Panc1 (cell line): ENCODE results near the gene CHTOP.

Experiments used
- POLR2AphosphoS5 ChIP-seq: IDR thresholded peaks from 2 replicates; pipeline ENCODE4 v1.6.1; 2012; ENCODE audit warnings: mild to moderate bottlenecking, low read depth, low read length, moderate library complexity
- SIN3A ChIP-seq: IDR thresholded peaks from 2 replicates; pipeline ENCODE4 v1.6.1; 2012; ENCODE audit warnings: low read depth, mild to moderate bottlenecking, low read length, moderate library complexity, borderline replicate concordance; ENCODE audit not compliant: insufficient read depth
- TCF7L2 ChIP-seq: IDR thresholded peaks from 2 replicates; pipeline ENCODE4 v1.6.1; 2011; ENCODE audit warnings: mild to moderate bottlenecking, low read depth, low read length, inconsistent platforms
- TF ChIP-seq, protein P1 (sequence below): fragments of 450-650 bp; IDR thresholded peaks from 2 replicates; pipeline ENCODE4 v1.5.1; 2017; ENCODE audit warnings: mild to moderate bottlenecking
- TF ChIP-seq, protein P2 (sequence below), 2 experiments: IDR thresholded peaks; 2 replicates each; pipeline ENCODE4 v1.6.1; 2011 to 2012; ENCODE audit warnings: low read depth in 2 of 2, control low read depth in 1 of 2, low read length in 1 of 2, mild to moderate bottlenecking in 1 of 2, moderate library complexity in 1 of 2; ENCODE audit not compliant: insufficient read depth in 1 of 2

DNA sequence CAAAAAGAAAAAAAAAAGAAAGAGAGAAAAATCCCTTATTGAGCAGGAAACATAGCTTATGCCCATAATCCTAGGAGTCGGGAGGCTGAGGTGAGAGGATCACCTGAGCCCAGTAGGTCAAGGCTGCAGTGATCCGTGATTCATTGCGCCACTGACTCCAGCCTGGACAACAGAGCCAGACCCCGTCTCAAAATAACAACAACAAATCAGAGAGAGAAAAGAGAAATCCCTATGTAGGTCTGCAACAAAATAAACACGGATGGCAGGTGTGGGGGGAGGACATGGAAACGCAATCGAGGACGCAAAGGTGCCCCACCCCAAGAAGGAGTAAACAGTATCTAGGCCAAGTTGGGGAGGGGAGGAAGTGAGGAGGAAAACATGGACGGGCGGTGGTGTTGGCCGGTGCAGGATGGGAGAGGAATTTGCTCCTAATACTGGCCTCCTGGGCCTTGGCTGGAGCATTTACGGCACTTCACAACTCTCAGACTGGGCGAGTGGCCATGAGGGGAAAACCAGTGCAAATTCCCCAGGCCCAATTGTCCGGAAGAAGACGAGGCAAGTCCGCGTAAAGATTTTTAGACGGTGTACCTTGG lies 609 bp upstream of the CHTOP start:
- no peak for TF ChIP-seq TCF7L2
- TF ChIP-seq, protein P1, sequence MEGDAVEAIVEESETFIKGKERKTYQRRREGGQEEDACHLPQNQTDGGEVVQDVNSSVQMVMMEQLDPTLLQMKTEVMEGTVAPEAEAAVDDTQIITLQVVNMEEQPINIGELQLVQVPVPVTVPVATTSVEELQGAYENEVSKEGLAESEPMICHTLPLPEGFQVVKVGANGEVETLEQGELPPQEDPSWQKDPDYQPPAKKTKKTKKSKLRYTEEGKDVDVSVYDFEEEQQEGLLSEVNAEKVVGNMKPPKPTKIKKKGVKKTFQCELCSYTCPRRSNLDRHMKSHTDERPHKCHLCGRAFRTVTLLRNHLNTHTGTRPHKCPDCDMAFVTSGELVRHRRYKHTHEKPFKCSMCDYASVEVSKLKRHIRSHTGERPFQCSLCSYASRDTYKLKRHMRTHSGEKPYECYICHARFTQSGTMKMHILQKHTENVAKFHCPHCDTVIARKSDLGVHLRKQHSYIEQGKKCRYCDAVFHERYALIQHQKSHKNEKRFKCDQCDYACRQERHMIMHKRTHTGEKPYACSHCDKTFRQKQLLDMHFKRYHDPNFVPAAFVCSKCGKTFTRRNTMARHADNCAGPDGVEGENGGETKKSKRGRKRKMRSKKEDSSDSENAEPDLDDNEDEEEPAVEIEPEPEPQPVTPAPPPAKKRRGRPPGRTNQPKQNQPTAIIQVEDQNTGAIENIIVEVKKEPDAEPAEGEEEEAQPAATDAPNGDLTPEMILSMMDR = no peak
- TF ChIP-seq, protein P2, sequence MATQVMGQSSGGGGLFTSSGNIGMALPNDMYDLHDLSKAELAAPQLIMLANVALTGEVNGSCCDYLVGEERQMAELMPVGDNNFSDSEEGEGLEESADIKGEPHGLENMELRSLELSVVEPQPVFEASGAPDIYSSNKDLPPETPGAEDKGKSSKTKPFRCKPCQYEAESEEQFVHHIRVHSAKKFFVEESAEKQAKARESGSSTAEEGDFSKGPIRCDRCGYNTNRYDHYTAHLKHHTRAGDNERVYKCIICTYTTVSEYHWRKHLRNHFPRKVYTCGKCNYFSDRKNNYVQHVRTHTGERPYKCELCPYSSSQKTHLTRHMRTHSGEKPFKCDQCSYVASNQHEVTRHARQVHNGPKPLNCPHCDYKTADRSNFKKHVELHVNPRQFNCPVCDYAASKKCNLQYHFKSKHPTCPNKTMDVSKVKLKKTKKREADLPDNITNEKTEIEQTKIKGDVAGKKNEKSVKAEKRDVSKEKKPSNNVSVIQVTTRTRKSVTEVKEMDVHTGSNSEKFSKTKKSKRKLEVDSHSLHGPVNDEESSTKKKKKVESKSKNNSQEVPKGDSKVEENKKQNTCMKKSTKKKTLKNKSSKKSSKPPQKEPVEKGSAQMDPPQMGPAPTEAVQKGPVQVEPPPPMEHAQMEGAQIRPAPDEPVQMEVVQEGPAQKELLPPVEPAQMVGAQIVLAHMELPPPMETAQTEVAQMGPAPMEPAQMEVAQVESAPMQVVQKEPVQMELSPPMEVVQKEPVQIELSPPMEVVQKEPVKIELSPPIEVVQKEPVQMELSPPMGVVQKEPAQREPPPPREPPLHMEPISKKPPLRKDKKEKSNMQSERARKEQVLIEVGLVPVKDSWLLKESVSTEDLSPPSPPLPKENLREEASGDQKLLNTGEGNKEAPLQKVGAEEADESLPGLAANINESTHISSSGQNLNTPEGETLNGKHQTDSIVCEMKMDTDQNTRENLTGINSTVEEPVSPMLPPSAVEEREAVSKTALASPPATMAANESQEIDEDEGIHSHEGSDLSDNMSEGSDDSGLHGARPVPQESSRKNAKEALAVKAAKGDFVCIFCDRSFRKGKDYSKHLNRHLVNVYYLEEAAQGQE (IDR thresholded peaks at IDR 0.05; ENCODE audit: insufficient read depth in 1 of 2, low read depth in 2 of 2, low read length in 1 of 2) = no peak
- no peak for TF ChIP-seq POLR2AphosphoS5
- TF ChIP-seq SIN3A = no peak
